IMR-90 (cell line): ENCODE measurements around the gene TIAM1. TPM values are rescaled to one million over a fixed set of nuclear protein-coding genes. Genes with fewer than 3 reads are reported as not detected.

Source experiments
- ATAC-seq: fragments of 200-7000 bp; cut with Tn5 transposase; 2 replicates; pipeline ENCODE4 v1.9.1; 2020; ENCODE audit warnings: low read depth, mild to moderate bottlenecking, moderate library complexity
- BruUV-seq: library from RNA; stranded (reverse); fragments of 400-500 nt; replicated peaks from 2 replicates; lab custom pipeline; 2021; lab: Mats Ljungman, UMichigan
- CTCF ChIA-PET: fragments of 300-600 bp; formaldehyde crosslinking; extraction: SDS; loops from one replicate; lab custom pipeline; 2021; ENCODE audit warnings: antibody characterized with exemption; lab: Yijun Ruan, JAX
- POLR2A ChIA-PET: fragments of 300-600 bp; sonication (Branson Sonifier 250); formaldehyde crosslinking; loops from one replicate; lab custom pipeline; 2022; ENCODE audit warnings: antibody characterized with exemption; ENCODE audit not compliant: unreplicated experiment; lab: Charles Lee
- DNase-seq: peaks from one replicate; pipeline ENCODE4 v3.0.0; 2013
- H2AFZ ChIP-seq: replicated peaks from 2 replicates; pipeline ENCODE3; 2013; ENCODE audit warnings: low read length, mild to moderate bottlenecking; ENCODE audit not compliant: poor library complexity
- H2AK5ac ChIP-seq: 2 replicates; pipeline ENCODE4 v1.6.1; 2013; ENCODE audit warnings: low read depth, low read length, inconsistent platforms
- H2AK9ac ChIP-seq: replicated peaks from 2 replicates; pipeline ENCODE3; 2013; ENCODE audit warnings: mild to moderate bottlenecking, low read depth, low read length, moderate library complexity; ENCODE audit not compliant: poor library complexity
- H2BK120ac ChIP-seq: 2 replicates; pipeline ENCODE4 v1.6.1; 2013; ENCODE audit warnings: low read depth, low read length, inconsistent platforms
- H2BK15ac ChIP-seq: 3 replicates; pipeline ENCODE4 v1.6.1; 2013; ENCODE audit warnings: low read depth, low read length, inconsistent platforms
- H2BK20ac ChIP-seq: 2 replicates; pipeline ENCODE4 v1.6.1; 2013; ENCODE audit warnings: low read depth, mild to moderate bottlenecking, inconsistent platforms, low read length, moderate library complexity
- H2BK5ac ChIP-seq: 2 replicates; pipeline ENCODE4 v1.6.1; 2013; ENCODE audit warnings: mild to moderate bottlenecking, low read depth, low read length, inconsistent platforms; ENCODE audit not compliant: poor library complexity, severe bottlenecking
- H3K14ac ChIP-seq: replicated peaks from 2 replicates; pipeline ENCODE4 v1.6.1; 2013; ENCODE audit warnings: low read depth, low read length, inconsistent platforms
- H3K18ac ChIP-seq: 2 replicates; pipeline ENCODE4 v1.6.1; 2013; ENCODE audit warnings: low read depth, low read length, control low read depth
- H3K23ac ChIP-seq: 2 replicates; pipeline ENCODE4 v1.6.1; 2013; ENCODE audit warnings: low read depth, low read length, inconsistent platforms
- H3K27ac ChIP-seq: 2 replicates; pipeline ENCODE4 v1.5.1; 2013; ENCODE audit warnings: mild to moderate bottlenecking, control low read depth, low read length; ENCODE audit not compliant: insufficient read depth
- H3K27me3 ChIP-seq: 2 replicates; pipeline ENCODE4 v1.6.1; 2013; ENCODE audit warnings: low read length; ENCODE audit not compliant: control insufficient read depth, insufficient read depth
- H3K36me3 ChIP-seq: 2 replicates; pipeline ENCODE4 v1.6.1; 2013; ENCODE audit warnings: low read length, mixed read lengths; ENCODE audit not compliant: control insufficient read depth, insufficient read depth
- H3K4ac ChIP-seq: 2 replicates; pipeline ENCODE4 v1.6.1; 2013; ENCODE audit warnings: low read depth, low read length, inconsistent platforms
- H3K4me1 ChIP-seq: 2 replicates; pipeline ENCODE4 v1.6.1; 2013; ENCODE audit warnings: low read length, mixed read lengths; ENCODE audit not compliant: control insufficient read depth, insufficient read depth
- H3K4me2 ChIP-seq: 2 replicates; pipeline ENCODE4 v1.6.1; 2013; ENCODE audit warnings: low read depth, mild to moderate bottlenecking, control low read depth, low read length, moderate library complexity
- H3K4me3 ChIP-seq: 2 replicates; pipeline ENCODE4 v1.5.1; 2013; ENCODE audit warnings: low read depth, mild to moderate bottlenecking, control low read depth, low read length, moderate library complexity; ENCODE audit not compliant: insufficient read depth
- H3K56ac ChIP-seq: 2 replicates; pipeline ENCODE4 v1.6.1; 2013; ENCODE audit warnings: low read length, inconsistent platforms; ENCODE audit not compliant: insufficient read depth; ENCODE audit errors: extremely low read depth
- H3K79me1 ChIP-seq, 2 experiments: 2 replicates each; pipeline ENCODE4 v1.6.1; 2013; ENCODE audit warnings: low read length in 2 of 2, inconsistent platforms in 1 of 2, low read depth in 1 of 2
- H3K9ac ChIP-seq: 2 replicates; pipeline ENCODE4 v1.6.1; 2013; ENCODE audit warnings: low read depth, low read length, control low read depth
- H3K9me1 ChIP-seq: 2 replicates; pipeline ENCODE4 v1.6.1; 2013; ENCODE audit warnings: low read length, inconsistent platforms; ENCODE audit not compliant: insufficient read depth
- H3K9me3 ChIP-seq: 2 replicates; pipeline ENCODE4 v1.6.1; 2013; ENCODE audit warnings: low read length; ENCODE audit not compliant: control insufficient read depth, insufficient read depth
- H4K20me1 ChIP-seq: 2 replicates; pipeline ENCODE4 v1.6.1; 2013; ENCODE audit warnings: low read length, inconsistent platforms; ENCODE audit not compliant: insufficient read depth
- H4K5ac ChIP-seq: 2 replicates; pipeline ENCODE4 v1.6.1; 2013; ENCODE audit warnings: mild to moderate bottlenecking, low read depth, low read length, control low read depth
- H4K8ac ChIP-seq, 2 experiments: 2 replicates each; pipeline ENCODE4 v1.6.1; 2013; ENCODE audit warnings: low read depth in 2 of 2, low read length in 2 of 2, control low read depth in 1 of 2, inconsistent platforms in 1 of 2
- H4K91ac ChIP-seq: 2 replicates; pipeline ENCODE4 v1.6.1; 2013; ENCODE audit warnings: low read depth, low read length, inconsistent platforms; ENCODE audit not compliant: insufficient read depth
- CHD1 ChIP-seq: IDR thresholded peaks from 2 replicates; pipeline ENCODE4 v1.6.1; 2012; ENCODE audit warnings: low read depth, low read length, improper control_type of control experiment
- CTCF ChIP-seq: conservative IDR thresholded peaks from 2 replicates; pipeline ENCODE4 v1.5.1; 2012; ENCODE audit warnings: mild to moderate bottlenecking, low read depth, low read length, improper control_type of control experiment
- ELK1 ChIP-seq: fragments of 150-350 bp; IDR thresholded peaks from 2 replicates; pipeline ENCODE4 v1.6.1; 2016; ENCODE audit warnings: low read depth, mild to moderate bottlenecking, low read length, moderate library complexity, borderline replicate concordance
- FOS ChIP-seq: fragments of 150-350 bp; IDR thresholded peaks from 2 replicates; pipeline ENCODE4 v1.6.1; 2016; ENCODE audit warnings: low read depth, low read length
- MXI1 ChIP-seq: IDR thresholded peaks from 2 replicates; pipeline ENCODE4 v1.6.1; 2012; ENCODE audit warnings: low read depth, mild to moderate bottlenecking, low read length, moderate library complexity, borderline replicate concordance
- USF2 ChIP-seq: fragments of 150-350 bp; IDR thresholded peaks from 2 replicates; pipeline ENCODE4 v1.6.1; 2017; ENCODE audit warnings: mild to moderate bottlenecking, antibody characterized with exemption, low read length, low read depth
- WGBS, 2 experiments: methylation state at CpG; one replicate each; pipeline versions ENCODE4 v1.1.5 to v1.1.7; 2013; ENCODE audit warnings: missing lambda C conversion rate in 2 of 2; ENCODE audit not compliant: insufficient read length in 1 of 2; ENCODE audit errors: extremely low coverage in 2 of 2; 5-methylcytosine and 5-hydroxymethylcytosine counted together
- dilution Hi-C: fragments of 300-500 bp; cut with HindIII; formaldehyde crosslinking; loops from one replicate; pipeline ENCODE4 v1.14.3; 2018; ENCODE audit warnings: low sequenced_read_pairs; ENCODE audit not compliant: unreplicated experiment
- in situ Hi-C: fragments of 300-500 bp; cut with MboI; formaldehyde crosslinking; loops from 3 replicates; pipeline ENCODE4 v1.14.3; 2019; ENCODE audit warnings: low sequenced_read_pairs, inconsistent platforms, mixed read lengths
- intact Hi-C: fragments of 100-400 bp; cut with micrococcal nuclease; formaldehyde crosslinking; loops from 2 replicates; pipeline ENCODE4 v1.10.0; 2022
- polyA plus RNA-seq, 3 experiments: library from polyadenylated mRNA; depleted of rRNA; stranded (reverse); fragments of >200 nt; gene quantifications; 2 replicates each; pipeline ENCODE4 v1.2.3, GENCODE V29; 2012; ENCODE audit warnings: low replicate concordance in 1 of 3
- total RNA-seq: library from RNA; depleted of rRNA; stranded (reverse); fragments of >200 nt; gene quantifications from 2 replicates; pipeline ENCODE4 v1.2.3, GENCODE V29; 2012

TIAM1 gene
- total and polyA plus RNA-seq, 2 of the 4 experiments (the other 2 are of a cell fraction) = 2.9 to 9.3 TPM

- Histone ChIP-seq H3K9me1 (no peaks in the 10 kb centered on the region), H4K91ac (no peak overlapping the region), H4K20me1 (no peaks in the 10 kb centered on the region), H4K5ac (no peak overlapping the region), H2BK20ac (no peak overlapping the region), H2BK15ac (no peak overlapping the region), H3K79me1 (no peaks in the 10 kb centered on the region), H3K4me1 (no peaks in the 10 kb centered on the region), H3K36me3 (no peaks in the 10 kb centered on the region), H3K14ac (no peak overlapping the region), H3K4me3 (no peak overlapping the region), H2AK9ac (no peak overlapping the region), H3K27me3 (no peaks in the 10 kb centered on the region), H2BK120ac (no peak overlapping the region), H3K23ac (no peak overlapping the region), H2AFZ (no peak overlapping the region), H3K4ac (no peak overlapping the region), H2BK5ac (no peak overlapping the region), H3K56ac (no peak overlapping the region), H3K4me2 (no peak overlapping the region), H2AK5ac (no peak overlapping the region), H3K9ac (no peak overlapping the region), H3K18ac (no peak overlapping the region), H3K27ac (no peak overlapping the region), H3K9me3 (no peaks in the 10 kb centered on the region), H4K8ac (no peak overlapping the region)
- TF ChIP-seq CTCF = no peak
- TF ChIP-seq FOS = no peak
- TF ChIP-seq ELK1 = no peak
- no peak for TF ChIP-seq CHD1
- TF ChIP-seq MXI1 = no peak
- TF ChIP-seq USF2 = no peak
- DNase-seq = no peak
- no TSS peak for BruUV-seq
- in situ Hi-C loops (no loop called here), intact Hi-C loops (no loop called here), dilution Hi-C loops (no loop called here)
- ChIA-PET POLR2A (no interaction called here), CTCF (no interaction called here)
- 33% methylated on average over 1 of the region's 5 CpGs; no CpG with 5 or more reads in 1 of the 2 experiments for WGBS, 2 experiments
- ATAC-seq = no peak
Observed at GRCh38 chr21:31268090-31268489, 76.0 kb downstream of the TIAM1 start.
